ENCODE measurements around the gene ZNRF3.

DNA sequence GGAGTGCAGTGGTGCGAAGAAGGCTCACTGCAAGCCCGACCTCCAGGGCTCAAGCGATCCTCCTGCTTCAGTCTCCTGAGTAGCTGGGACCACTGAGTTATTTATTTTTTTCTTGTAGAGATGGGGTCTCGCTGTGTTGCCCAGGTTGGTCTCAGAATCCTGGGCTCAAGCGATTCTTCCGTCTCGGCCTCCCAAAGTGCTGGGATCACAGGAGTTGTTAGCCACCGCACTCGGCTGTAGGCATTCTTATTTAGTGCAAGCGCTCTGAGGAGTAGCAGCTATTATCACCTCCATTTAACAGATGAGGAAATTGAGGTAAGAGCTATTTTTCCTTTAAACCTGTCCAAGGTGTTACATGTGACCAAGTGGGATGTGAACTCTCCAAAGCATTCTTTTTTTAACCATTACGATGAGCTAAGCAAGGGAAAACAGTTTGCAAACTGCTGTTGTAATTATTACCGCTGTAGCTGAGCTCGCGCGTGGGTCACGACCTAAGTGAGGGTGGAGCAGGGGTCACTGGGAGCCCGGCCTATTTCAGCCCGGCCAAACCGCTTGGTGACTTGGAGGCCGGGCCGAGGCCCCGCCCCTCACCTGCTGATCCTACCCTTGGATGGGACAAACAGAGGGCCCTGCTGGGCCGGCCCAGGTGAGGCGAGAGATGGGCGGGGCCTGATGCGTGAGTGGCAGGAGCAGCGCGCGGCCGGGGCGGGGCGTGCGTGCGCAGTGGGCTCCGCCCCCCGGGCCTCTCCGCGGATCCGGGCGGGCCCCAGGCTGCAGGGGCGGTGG lies 189.0 kb downstream of the ZNRF3 start:
- TF ChIP-seq RXRA (IDR thresholded peaks at IDR 0.05; ENCODE audit: borderline replicate concordance, low read depth) (no peak), FOXM1 (IDR thresholded peaks at IDR 0.05; ENCODE audit: low read depth) (no peak), POLR2AphosphoS5 (IDR thresholded peaks at IDR 0.05; ENCODE audit: low read depth, low read length) (no peak), RAD21 (IDR thresholded peaks at IDR 0.05; ENCODE audit: low read length) (no peak)
- TF ChIP-seq, protein P1, sequence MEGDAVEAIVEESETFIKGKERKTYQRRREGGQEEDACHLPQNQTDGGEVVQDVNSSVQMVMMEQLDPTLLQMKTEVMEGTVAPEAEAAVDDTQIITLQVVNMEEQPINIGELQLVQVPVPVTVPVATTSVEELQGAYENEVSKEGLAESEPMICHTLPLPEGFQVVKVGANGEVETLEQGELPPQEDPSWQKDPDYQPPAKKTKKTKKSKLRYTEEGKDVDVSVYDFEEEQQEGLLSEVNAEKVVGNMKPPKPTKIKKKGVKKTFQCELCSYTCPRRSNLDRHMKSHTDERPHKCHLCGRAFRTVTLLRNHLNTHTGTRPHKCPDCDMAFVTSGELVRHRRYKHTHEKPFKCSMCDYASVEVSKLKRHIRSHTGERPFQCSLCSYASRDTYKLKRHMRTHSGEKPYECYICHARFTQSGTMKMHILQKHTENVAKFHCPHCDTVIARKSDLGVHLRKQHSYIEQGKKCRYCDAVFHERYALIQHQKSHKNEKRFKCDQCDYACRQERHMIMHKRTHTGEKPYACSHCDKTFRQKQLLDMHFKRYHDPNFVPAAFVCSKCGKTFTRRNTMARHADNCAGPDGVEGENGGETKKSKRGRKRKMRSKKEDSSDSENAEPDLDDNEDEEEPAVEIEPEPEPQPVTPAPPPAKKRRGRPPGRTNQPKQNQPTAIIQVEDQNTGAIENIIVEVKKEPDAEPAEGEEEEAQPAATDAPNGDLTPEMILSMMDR (IDR thresholded peaks at IDR 0.05), result no peak
- TF ChIP-seq, protein P2, sequence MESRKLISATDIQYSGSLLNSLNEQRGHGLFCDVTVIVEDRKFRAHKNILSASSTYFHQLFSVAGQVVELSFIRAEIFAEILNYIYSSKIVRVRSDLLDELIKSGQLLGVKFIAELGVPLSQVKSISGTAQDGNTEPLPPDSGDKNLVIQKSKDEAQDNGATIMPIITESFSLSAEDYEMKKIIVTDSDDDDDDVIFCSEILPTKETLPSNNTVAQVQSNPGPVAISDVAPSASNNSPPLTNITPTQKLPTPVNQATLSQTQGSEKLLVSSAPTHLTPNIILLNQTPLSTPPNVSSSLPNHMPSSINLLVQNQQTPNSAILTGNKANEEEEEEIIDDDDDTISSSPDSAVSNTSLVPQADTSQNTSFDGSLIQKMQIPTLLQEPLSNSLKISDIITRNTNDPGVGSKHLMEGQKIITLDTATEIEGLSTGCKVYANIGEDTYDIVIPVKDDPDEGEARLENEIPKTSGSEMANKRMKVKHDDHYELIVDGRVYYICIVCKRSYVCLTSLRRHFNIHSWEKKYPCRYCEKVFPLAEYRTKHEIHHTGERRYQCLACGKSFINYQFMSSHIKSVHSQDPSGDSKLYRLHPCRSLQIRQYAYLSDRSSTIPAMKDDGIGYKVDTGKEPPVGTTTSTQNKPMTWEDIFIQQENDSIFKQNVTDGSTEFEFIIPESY (IDR thresholded peaks at IDR 0.05; ENCODE audit: borderline replicate concordance, low read depth), result no peak
- TF ChIP-seq, protein P3, sequence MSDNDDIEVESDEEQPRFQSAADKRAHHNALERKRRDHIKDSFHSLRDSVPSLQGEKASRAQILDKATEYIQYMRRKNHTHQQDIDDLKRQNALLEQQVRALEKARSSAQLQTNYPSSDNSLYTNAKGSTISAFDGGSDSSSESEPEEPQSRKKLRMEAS (IDR thresholded peaks at IDR 0.05; ENCODE audit: low read depth), result no peak

Measured in SK-N-SH (cell line).